Head of caudate nucleus (tissue), 42 donors: ENCODE results near the gene DIAPH2.
A peak's percentile ranks its signal among the peaks of the same experiment; 100 is the strongest.

Experiments used
- DNase-seq, 42 donors: peaks; one replicate each; pipeline versions ENCODE4 v3.0.0 to v3.0.0-alpha.2; 2020 to 2021; ENCODE audit warnings: mixed read lengths in 7 of 42
- intact Hi-C: fragments of 100-400 bp; cut with DNase I; formaldehyde crosslinking; loops from one replicate; pipeline ENCODE4 v1.15.0; 2022

DIAPH2 gene

DNA sequence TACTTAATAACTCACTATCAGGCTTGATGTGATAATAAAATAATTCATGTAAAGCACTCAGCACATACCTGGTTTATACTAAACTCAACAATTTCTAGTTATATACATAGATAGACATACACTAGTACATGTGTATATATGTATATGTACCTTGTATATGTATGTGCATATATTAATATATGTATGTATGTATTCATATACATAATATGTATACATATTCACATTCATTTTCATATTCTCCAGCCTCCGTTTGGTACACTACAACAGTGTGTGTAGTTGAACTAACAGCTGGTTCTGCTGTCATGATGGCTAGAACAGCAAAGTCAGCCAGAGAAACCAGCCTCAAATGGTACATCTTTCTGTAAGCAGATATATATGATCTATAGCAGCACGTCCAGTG is 869.2 kb downstream of the DIAPH2 start:
- no peak for DNase-seq
- intact Hi-C loops, result no loop called here

GRCh38 chrX:97556359-97556758 is 871.7 kb downstream of the DIAPH2 start:
- DNase-seq, result no peak
- intact Hi-C loops, result no loop called here

GRCh38 chrX:97563531-97564133 is 879.0 kb downstream of the DIAPH2 start:
- intact Hi-C loops, result no loop called here
- peak in 38 of 42 donors; percentile 4 to 71 (median 32) for DNase-seq

- intact Hi-C loops, result no loop called here
- no peak for DNase-seq
These were observed 879.9 kb downstream of the DIAPH2 start for GRCh38 chrX:97564496-97564895.

- intact Hi-C loops, result no loop called here
- no peak for DNase-seq
These were observed 902.5 kb downstream of the DIAPH2 start for GRCh38 chrX:97587171-97587570.

GRCh38 chrX:97594646-97595224 is 910.1 kb downstream of the DIAPH2 start:
- no peak for DNase-seq
- intact Hi-C loops, result no loop called here

DNA sequence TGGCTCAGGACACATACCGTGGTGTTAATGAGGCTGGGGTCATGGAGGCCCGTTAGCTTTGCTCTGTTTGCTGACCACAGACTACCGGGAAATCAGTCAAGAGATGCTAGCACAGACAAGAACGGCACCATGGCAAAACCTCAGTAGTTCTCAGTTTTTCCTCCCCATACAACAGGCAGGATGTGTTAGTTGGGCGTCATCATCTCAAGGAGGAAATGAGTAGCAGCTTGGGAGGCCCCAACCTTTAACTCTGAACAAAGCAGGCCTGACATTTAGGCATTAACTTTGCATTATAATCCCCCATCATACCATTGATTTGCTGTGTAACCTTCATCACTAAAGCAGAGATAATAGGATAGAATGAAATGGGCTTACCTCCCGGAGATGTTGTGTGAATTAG is 913.3 kb downstream of the DIAPH2 start:
- DNase-seq, result no peak
- intact Hi-C loops, result no loop called here

DNA sequence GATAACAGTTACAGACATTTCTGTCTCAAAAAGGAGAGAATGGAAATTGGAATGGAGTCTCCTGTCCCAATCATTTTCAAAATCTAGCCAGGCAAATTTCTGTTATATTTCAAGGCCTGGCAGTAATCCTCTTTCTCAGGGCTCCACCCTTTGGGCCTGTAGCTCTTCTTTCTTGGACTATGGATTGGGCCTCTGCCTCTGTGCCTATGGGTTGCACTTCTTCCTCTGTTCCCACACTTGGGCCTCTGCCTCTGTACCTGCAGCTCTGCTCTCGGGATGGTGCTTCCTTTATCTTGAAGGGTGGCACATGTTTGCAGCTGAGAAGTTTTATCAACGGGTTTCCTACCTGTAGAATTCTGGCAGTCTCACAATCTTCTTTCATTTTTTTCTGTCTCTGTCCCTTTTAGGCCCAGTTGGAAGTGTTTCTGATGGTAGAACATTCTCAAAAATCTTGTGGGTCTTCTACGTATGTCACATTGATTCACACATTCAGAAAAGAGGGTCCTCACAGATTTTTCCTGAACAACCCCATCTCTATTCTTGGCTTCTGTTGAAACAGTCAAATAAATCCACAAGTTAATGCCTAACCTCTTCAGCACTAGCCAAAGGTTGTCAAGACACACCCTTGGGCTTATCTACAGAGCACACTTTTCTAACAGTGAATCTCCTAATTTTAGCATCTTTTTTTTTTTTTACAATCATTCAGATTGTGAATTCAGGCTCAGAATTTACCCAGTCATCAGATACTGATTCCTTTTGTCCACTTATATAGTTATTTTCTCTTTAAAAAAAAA is 918.0 kb downstream of the DIAPH2 start:
- DNase-seq, result no peak
- intact Hi-C loops, result no loop called here

- intact Hi-C loops, result no loop called here
- DNase-seq, result no peak
These were observed 920.6 kb downstream of the DIAPH2 start for GRCh38 chrX:97605271-97605670.

GRCh38 chrX:97609357-97609756 is 924.7 kb downstream of the DIAPH2 start:
- no peak for DNase-seq
- intact Hi-C loops, result no loop called here

DNA sequence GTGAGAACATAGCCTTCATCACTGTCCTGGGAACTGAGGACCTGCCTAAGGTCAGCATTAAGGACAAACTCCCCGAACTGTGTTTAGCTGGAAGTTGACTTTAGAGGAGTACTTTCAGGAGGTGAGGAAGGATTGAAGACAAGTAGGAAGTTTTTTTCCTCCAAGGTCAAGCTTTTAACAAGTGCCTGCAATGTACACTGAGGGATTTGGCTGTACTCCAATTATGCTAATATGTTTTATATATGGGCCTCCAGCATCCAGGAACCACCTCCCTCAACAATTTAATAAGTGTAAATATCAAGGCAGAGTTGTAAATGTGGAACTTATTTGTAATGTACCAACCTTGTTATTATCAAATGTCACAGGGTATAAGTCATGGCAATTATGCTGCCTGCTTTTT is 925.3 kb downstream of the DIAPH2 start:
- intact Hi-C loops, result no loop called here
- no peak for DNase-seq

- intact Hi-C loops, result no loop called here
- DNase-seq, result no peak
These were observed 932.4 kb downstream of the DIAPH2 start for GRCh38 chrX:97616883-97617530.

DNA sequence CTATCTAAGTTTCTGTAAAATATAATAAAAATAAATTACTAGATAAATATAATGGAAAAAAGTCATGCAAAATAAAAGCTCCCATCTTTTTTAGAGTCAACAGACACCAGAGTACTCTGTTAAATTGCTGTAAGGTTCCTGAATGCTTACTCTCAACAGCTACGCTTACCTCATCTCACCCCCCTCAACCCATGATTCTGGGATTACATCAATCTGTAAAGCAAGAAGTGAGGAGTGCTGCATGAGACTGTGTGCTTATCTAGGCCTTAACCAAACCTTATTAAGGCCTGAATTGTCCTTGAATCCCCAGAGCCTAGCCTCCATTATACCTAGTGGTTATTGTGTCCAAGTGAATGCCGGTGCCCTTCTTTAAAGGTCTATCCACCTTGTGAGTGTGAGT is 934.9 kb downstream of the DIAPH2 start:
- no peak for DNase-seq
- intact Hi-C loops, result no loop called here

GRCh38 chrX:97622111-97622510 is 937.5 kb downstream of the DIAPH2 start:
- no peak for DNase-seq
- intact Hi-C loops, result no loop called here

GRCh38 chrX:97628326-97628725 is 943.7 kb downstream of the DIAPH2 start:
- intact Hi-C loops, result no loop called here
- DNase-seq, result no peak

DNA sequence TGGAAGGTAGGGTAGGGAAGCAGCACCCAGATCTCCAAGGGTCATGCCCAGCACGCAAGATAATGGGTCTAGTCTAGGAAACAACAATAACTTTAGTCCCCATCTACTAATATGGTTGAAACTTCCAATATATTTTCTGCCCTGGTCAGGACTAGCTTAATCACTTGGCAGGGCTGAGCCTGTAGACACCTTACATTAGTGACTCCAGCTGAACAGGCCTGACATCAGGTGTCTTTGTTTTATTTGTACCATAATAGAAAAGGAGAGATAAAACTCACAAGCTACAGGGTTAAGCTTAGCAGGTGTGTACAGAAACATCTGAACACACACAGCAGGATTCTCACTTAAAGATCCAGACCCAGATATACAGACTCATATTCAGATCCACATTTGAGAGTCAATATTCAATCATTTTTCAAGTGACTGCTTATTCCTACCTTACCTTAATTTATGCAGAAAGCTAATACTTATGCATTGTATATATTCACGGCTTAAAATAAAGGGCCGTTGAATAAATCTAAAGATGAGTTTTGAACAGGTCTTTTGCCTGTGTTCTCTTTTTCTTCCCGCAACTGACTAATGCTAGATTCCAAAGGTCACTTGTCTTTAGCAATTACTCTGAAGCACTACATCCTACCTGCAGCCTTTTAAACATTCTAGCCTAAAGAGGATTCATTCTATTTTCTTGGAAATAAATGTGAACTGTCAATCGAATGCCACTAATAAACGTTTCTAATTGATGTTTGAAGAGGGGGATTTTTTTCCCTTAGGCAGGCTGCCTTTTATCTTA is 944.4 kb downstream of the DIAPH2 start:
- intact Hi-C loops, result no loop called here
- DNase-seq, result no peak

- intact Hi-C loops, result no loop called here
- no peak for DNase-seq
These were observed 944.9 kb downstream of the DIAPH2 start for GRCh38 chrX:97629597-97629985.

DNA sequence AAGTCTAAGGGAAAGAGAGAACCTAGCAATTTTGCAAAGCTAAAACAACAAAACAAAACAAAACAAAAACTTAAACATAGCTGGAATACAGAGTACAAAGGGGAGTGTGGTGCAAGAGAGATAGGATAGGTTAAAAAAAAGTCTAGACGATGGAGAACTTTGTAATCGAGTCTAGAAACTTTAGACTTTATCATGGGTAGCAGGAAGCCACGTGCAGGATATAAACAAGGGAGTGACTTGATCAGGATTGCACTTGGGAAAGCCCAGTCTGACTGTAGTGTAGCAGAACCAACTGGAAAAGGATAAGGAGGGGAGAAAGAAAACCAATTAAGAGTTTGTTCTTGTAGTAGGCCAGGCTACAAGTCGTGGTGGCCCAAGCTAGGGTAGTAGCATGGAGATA is 949.2 kb downstream of the DIAPH2 start:
- intact Hi-C loops, result no loop called here
- no peak for DNase-seq

DNA sequence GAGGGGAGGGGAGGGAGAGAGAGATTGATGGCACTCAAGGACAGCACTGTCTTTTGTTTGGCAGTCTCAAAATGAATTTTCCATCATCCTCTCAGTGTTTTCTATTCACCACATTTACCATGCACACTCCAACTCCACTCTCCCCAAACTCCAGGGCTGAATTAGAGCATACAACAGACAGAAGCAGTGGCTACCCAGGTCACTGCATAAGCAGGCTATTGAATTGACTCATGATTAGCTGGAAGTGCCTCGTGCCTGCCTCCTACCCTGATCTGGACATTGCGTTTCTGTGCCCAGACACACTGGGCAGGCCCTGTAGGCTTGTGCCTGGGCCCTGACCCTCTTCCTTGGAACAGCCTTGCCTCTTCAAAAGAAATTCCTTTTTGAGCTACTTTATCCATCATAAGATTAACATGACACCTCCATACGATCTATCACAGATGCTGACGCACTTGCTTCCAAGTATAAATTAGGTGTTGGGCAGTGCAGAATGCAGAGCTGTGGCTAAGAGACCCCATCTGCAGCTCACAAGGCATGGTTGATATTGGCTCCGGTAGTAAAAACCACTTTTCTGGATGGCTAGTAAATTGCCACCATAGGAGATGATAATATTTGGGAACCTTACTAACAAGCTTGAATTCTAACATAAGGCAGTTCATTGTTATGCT is 952.0 kb downstream of the DIAPH2 start:
- DNase-seq, result no peak
- intact Hi-C loops, result no loop called here
